Fibroblast of lung (primary cell): ENCODE data around the gene MYO1D.

Experiments used
- CTCF ChIP-seq, 2 donors: IDR thresholded peaks in 1 of 2; conservative IDR thresholded peaks in 1 of 2; 1 replicate in 1 of 2; 2 replicates in 1 of 2; pipeline ENCODE4 v1.5.1; 2011 to 2012; ENCODE audit warnings: low read length in 2 of 2, control low read depth in 1 of 2, inconsistent platforms in 1 of 2, low read depth in 1 of 2, mild to moderate bottlenecking in 1 of 2
- EZH2 ChIP-seq: IDR thresholded peaks from 2 replicates; pipeline ENCODE4 v1.5.1; 2012; ENCODE audit warnings: low read length, control low read depth, mild to moderate bottlenecking; ENCODE audit errors: missing control alignments

- no peak for TF ChIP-seq CTCF (conservative IDR thresholded peaks at IDR 0.05 in 1 of 2, IDR thresholded peaks at IDR 0.05 in 1 of 2; ENCODE audit: low read depth in 1 of 2, low read length in 2 of 2)
- TF ChIP-seq EZH2 = no peak
Measured at GRCh38 chr17:32555611-32556310, 321.2 kb downstream of the MYO1D start.
